Kidney capillary endothelial cell (primary cell): Measurements from ENCODE around the gene TLK1.
"Not testable (repeated sequence)": the region's sequence is repeated elsewhere in the genome, so short reads cannot be mapped to it uniquely, and the experiment has no call there.

Experiments
- DNase-seq: peaks from one replicate; pipeline ENCODE4 v3.0.0-alpha.2; 2018; ENCODE audit warnings: low spot score

The TLK1 gene

DNA sequence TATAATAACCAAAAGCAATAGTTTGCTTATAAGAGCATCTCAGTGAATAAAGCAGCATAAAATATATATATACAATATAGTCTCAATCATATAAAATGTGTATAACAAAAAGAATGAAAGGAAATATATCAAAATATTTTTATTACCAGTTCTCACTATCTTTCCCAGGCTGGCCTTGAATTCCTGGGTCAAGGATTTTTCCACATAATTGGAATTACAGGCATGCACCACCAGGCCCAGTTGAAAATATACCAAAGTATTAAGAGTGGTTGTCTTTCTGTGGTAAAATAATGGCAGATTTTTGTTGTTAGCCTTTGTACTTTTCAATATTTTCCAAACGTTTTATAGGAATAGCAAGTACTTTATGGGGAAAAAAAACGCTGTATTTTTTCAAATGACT lies 8.6 kb upstream of the TLK1 start:
- DNase-seq, result no peak

GRCh38 chr2:171167352-171167997 lies 6.8 kb upstream of the TLK1 start:
- no peak for DNase-seq

DNA sequence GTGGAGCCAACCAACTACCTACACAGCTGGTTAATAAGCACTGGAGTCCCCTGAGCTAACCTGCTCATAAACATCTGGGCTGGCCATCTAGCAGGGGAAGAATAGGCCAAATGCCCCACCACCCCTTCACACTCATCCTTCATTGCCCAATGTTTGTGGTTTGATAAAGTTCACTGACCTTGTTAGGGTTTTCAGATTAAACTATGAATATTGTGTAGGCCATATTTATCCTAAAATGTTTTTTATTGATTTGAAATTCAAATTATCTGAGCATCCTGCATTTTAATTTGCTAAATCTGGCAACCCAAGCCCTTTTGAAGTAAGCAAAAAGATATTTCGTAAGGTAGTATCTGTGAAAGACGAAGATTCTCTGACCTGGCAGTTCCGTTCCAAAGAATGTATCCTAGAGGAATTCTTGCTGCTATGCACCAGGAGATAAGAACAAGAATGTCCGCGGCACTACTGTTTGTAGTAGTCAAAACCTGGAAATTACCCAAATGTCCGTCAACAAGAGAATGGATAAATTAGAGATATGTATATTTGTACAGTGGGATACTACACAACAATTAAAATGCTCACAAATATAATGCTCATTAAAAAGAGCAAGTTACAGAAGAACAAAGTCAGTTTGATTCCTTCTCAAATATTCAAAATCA lies 5.8 kb upstream of the TLK1 start:
- DNase-seq, result no peak

DNA sequence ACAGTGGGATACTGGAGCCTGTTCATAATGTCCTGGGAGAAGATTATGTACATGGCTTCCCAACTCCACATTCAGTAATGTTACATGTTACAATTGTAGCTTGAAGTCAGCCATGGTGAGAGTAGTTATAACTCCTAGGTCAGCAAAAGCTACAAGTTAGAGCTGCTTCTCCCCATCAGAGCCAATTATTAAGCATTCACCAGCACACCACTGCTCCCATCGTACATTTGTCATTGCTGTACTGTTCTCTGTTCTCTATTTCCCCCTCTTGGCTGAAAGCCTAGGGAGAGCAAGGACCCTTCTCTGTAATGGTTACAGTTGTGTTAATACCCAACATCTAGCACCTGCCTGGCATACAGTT lies 5.3 kb upstream of the TLK1 start:
- no peak for DNase-seq

DNA sequence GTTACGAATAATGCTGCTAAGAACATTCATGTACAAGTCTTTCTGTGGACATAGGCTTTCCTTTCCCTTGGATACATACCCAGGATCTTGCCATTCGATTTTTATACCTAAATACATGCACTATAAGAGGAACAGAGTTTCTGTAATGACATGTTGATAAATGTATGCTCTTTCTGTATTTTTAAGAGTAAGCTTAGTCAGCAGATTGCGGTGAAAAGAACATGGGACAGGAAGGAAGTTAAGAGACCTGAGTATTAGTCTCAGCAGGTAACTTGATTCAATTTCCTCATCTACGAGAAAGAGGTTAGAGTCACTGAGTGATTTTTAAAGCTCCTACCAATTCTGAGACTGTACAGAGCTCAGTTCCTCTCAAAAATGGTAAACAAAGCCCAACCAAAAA lies 2.6 kb upstream of the TLK1 start:
- DNase-seq, result no peak

DNA sequence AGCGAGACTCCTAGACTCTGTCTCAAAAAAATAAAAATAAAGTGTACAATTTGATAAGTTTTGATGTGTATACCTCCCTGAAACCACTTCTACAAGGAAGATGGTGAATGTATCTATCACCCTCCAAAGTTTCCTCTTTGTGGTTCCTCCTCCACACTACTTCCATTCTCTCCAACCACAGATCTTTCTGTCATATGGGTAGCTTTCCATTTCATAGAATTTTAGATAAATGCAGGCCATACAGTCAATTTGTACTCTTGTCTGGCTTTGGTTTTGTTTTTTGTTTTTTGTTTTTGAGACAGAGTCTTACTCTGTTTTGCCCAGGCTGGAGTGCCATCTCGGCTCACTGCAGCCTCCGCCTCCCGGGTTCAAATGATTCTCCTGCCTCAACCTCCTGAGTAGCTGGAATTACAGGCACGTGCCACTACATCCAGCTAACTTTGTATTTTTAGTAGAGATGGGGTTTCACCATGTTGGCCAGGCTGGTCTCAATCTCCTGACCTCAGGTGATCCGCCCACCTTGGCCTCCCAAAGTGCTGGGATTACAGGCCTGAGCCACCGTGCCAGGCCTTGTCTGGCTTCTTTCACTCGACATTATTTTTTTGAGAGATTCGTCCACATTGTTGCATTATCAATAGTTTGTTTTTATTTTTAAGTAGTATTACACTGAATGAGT lies 2.0 kb upstream of the TLK1 start:
- not testable (repeated sequence) for DNase-seq

DNA sequence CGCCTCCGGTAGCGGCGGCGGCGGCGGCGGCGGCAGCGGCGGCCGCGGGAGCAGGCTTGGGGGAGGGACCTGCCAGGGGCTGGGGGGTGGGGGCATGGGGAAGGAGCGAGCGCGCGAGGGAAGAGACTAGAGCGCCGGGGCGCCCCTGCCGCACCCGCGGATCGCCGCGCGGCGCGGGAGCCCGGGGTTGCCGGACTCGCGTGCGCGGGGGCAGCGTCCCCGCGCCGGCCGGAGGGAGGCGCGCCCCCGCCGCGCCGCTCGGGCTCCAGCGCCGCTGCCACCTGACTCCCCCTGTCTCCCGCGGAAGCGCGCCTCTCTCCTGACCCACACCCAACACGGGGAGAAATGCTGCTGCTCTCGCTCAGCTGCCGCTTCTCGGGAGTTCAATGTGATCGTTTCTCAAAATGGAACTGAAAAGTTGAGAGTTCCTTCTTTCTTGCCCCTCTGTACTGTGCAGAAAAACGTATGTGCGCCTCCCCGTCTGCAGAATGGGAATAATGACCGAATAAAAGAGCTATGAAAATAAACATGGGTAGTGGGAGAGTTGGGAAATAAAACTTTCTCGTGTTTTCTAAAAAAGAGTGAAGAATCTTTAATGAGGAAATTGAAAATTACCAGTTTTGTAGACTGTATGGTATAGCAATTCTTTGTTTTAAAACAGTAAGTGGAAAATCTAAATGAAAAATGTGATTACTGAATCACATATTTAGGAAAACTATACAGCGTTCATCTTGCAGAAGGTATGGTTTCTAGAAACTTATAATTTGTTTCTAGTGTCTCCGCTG lies 455 bp upstream of the TLK1 start:
- DNase-seq, result peak; percentile 46

DNA sequence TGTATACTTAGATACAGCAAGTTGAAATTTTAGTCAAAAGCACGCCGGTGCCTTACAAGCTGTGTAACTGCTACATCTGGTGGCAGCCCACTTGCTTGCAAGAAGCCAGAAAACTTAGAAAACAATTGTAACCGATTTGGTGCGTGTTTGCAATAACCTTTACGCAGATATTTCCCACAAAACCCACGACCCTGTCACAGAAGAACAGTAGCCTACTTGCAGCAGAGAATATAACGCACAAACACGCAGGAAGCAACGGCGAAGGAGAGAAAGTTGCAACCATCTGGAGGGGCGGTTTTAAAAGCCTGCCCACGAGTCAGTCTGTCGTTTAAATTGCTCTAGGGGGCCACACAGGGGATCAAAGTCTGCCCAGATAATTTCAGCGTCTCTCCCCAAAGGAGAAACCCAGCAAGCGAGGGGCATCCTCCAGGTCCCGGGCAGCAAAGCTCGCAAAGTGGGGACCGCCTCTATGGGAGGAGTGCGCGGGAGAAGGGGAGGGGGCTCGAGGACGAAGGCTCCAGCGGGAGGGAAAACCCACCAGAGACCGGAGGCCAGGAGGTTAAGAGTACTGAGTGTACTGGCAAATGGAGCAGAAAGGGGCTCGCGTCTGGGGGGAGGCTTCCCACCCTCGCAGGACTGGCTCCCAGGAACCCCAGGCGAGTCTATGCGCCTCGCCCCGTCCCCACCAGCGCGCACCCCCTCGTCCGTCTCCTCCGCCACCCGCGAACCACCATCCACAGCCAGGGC lies 1.1 kb downstream of the TLK1 start:
- DNase-seq, result peak; percentile 65

GRCh38 chr2:171158790-171159371 lies 1.8 kb downstream of the TLK1 start:
- DNase-seq, result peak; percentile 35

GRCh38 chr2:171158036-171158789 lies 2.5 kb downstream of the TLK1 start:
- DNase-seq, result no peak

GRCh38 chr2:171157109-171157500 lies 3.6 kb downstream of the TLK1 start:
- DNase-seq, result no peak

DNA sequence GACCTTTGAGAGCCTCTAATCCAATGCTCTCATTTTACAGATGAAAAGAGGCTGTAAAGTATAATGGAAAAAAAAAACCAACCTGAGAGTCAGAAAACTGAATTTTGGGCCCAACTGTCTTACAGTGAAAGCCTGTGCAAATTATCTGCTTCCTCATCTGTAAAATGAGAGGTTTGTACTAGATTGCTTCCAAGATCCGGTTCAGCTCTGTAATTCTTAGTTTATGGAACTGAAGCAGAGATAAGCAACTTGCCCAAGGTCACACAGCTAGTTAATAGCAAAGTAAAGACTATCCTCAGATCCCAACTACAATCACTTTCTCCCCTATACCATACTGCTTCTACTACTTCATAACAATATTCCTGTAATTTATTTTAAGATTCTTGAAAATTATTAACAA lies 6.3 kb downstream of the TLK1 start:
- DNase-seq, result no peak

- DNase-seq, result no peak
These were observed 9.9 kb downstream of the TLK1 start for GRCh38 chr2:171150694-171151285.

- no peak for DNase-seq
These were observed 10.6 kb downstream of the TLK1 start for GRCh38 chr2:171149986-171150693.

DNA sequence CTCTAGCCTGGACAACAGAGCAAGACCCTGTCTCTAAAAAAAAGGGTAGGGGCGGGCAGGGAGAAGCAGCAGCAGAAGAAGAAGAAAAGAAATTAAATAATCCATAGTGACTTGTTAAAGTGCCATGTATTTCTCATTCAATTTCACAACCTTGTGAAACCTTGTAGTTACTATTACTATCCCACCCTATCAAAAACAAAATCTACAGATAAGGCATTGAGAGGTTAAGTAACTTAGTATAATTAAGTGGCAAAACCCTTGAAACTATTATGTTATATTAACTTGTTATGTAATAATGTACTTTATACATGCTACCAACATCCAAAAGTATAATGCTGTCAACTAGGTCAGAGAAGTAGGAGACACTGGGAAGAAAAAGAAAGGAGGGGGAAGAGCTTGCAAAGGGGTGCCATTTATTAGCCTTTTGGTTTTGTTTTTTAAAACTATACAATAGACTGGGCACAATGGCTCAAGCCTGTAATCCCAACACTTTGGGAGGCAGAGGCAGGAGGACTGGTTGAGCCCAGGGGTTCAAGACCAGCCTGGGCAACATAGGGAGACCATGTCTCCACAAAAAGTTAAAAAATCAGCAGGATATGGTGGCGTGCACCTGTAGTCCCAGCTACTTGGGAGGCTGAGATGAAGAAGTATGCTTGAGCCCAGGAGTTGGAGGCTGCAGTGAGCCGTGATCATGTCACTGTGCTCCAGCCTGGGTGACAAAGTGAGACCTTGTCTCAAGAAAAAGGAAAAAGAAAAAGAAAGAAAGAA lies 11.3 kb downstream of the TLK1 start:
- DNase-seq, result no peak

- DNase-seq, result peak; percentile 20
These were observed 13.6 kb downstream of the TLK1 start for GRCh38 chr2:171147081-171147480.

DNA sequence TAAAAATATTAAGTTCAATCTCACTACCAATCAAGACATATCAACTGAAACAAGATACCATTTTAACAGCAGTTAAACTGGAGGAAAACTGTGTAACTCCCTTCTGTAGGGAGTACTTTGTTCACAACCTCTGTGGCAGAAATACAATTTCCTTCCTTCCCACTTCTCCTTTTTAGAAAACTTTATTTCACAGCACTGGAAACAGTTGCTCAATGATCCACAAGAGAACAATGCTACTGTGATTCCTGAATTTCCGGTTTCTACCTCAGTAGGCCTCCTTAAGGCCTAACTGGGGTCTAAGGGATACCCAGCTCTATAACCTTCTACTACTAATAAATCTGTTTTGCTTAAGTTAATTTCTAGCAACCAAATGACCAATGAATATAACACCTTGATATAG lies 14.1 kb downstream of the TLK1 start:
- no peak for DNase-seq

DNA sequence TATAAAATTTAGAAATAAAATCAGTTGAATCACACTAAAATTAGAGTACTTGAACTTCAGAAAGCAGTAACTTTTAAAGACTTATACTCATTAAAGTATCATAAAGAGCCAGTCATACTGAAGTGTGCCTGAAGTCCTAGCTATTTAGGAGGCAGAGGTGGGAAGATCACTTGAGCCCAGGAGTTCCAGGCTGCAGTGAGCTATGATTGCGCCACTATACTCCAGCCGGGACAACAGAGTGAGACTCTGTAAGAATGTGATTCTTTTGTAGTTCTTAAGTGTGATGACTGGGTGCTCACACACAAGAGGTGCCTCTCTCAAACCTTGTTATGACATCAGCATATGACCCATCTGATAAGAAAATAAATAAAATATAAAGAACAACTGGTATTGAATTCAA lies 14.6 kb downstream of the TLK1 start:
- DNase-seq, result no peak

GRCh38 chr2:171143670-171144062 lies 17.0 kb downstream of the TLK1 start:
- no peak for DNase-seq
